Endothelial cell (in vitro differentiated cells): ENCODE data around the gene MAP4K3. TPM values are rescaled to one million over a fixed set of nuclear protein-coding genes. Genes with fewer than 3 reads are reported as not detected.

Experiments
- DNase-seq: peaks from one replicate; pipeline ENCODE4 v3.0.0; 2021; ENCODE audit warnings: low spot score
- H3K27ac Mint-ChIP-seq: one replicate; pipeline ENCODE4 v1.8.0; 2021; ENCODE audit warnings: mixed read lengths, inconsistent platforms; ENCODE audit not compliant: unreplicated experiment
- H3K27me3 Mint-ChIP-seq: one replicate; pipeline ENCODE4 v1.8.0; 2021; ENCODE audit warnings: mild to moderate bottlenecking, moderate library complexity, mixed read lengths, inconsistent platforms; ENCODE audit not compliant: unreplicated experiment
- H3K36me3 Mint-ChIP-seq: one replicate; pipeline ENCODE4 v1.8.0; 2021; ENCODE audit warnings: mild to moderate bottlenecking, low read depth, mixed read lengths, inconsistent platforms; ENCODE audit not compliant: unreplicated experiment
- H3K4me1 Mint-ChIP-seq: one replicate; pipeline ENCODE4 v1.8.0; 2021; ENCODE audit warnings: mild to moderate bottlenecking, mixed read lengths, inconsistent platforms; ENCODE audit not compliant: unreplicated experiment
- H3K4me3 Mint-ChIP-seq: one replicate; pipeline ENCODE4 v1.8.0; 2021; ENCODE audit warnings: mild to moderate bottlenecking, mixed read lengths, inconsistent platforms; ENCODE audit not compliant: unreplicated experiment
- H3K9me3 Mint-ChIP-seq: one replicate; pipeline ENCODE4 v1.8.0; 2021; ENCODE audit warnings: mixed read lengths, inconsistent platforms; ENCODE audit not compliant: unreplicated experiment
- total RNA-seq: library from RNA; stranded (reverse); fragmentation: NEBNext Ultra II Directional; extraction: Animal tissue kit (Norgen Biotek cat#: 25700); gene quantifications from one replicate; pipeline ENCODE4 v1.2.1, GENCODE V29; 2021; ENCODE audit not compliant: unreplicated experiment
- TF ChIP-seq, protein P1 (sequence below): fragments of 200-600 bp; sonication (generic); IDR thresholded peaks from one replicate; pipeline ENCODE4 v1.5.0; 2021; ENCODE audit warnings: antibody characterized with exemption; ENCODE audit not compliant: unreplicated experiment

Gene MAP4K3
- total RNA-seq, 1 donor from 2014 or later = 51.1 TPM

- TF ChIP-seq, protein P1, sequence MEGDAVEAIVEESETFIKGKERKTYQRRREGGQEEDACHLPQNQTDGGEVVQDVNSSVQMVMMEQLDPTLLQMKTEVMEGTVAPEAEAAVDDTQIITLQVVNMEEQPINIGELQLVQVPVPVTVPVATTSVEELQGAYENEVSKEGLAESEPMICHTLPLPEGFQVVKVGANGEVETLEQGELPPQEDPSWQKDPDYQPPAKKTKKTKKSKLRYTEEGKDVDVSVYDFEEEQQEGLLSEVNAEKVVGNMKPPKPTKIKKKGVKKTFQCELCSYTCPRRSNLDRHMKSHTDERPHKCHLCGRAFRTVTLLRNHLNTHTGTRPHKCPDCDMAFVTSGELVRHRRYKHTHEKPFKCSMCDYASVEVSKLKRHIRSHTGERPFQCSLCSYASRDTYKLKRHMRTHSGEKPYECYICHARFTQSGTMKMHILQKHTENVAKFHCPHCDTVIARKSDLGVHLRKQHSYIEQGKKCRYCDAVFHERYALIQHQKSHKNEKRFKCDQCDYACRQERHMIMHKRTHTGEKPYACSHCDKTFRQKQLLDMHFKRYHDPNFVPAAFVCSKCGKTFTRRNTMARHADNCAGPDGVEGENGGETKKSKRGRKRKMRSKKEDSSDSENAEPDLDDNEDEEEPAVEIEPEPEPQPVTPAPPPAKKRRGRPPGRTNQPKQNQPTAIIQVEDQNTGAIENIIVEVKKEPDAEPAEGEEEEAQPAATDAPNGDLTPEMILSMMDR = no peak
- Mint-ChIP-seq H3K36me3 (no peaks in the 10 kb centered on the region), H3K4me1 (peaks cover 10% of the 10 kb centered on the region), H3K27ac (no peak overlapping the region), H3K27me3 (peaks cover 2% of the 10 kb centered on the region), H3K9me3 (no peaks in the 10 kb centered on the region), H3K4me3 (no peak overlapping the region)
- DNase-seq = no peak
These were observed 15.7 kb downstream of the MAP4K3 start for GRCh38 chr2:39421354-39421753.

DNA sequence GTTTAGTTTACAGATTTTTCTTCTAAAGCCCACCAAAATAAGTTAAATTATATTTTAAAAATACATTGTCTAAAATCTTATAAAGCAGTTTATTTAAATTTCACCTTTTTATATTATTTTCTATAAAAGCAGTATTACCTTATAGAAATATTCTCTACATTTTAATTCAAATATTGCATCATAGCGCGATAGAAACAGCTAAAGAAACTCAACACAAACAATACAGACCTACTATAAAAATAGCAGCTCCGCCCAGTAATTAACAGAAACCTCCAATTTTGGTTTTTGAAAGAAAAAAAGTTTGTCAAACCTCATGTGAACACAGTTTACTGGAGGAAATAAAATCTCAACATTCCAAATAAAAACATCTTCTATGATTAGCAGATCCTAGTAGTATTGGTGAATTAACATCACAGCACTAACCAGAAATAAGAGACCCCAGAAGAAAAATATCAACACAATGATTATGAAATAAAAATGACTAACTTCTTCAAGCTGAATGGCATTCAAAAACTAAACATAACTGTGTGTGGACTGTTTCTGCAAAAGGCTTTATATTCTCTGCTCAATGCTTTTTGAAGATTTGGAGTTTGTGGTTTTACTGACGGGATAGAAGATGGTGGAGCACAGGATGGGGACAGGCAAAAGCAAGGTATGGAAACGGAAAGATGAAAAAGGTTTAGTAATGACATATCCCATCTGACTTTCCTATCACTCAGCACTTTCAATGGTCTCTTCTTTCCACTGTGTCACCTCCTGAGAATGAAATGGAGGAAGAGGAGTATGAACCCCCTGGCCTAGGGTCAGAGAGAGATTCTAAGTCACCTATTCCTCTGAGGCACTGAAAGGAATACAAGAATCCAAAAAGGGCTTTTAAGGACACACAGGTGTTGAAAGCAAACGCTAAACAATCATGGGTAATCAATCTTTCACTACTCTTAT is 17.5 kb downstream of the MAP4K3 start:
- Mint-ChIP-seq H3K4me1 (peaks cover 5% of the 10 kb centered on the region), H3K27ac (no peak overlapping the region), H3K9me3 (no peaks in the 10 kb centered on the region), H3K4me3 (no peak overlapping the region), H3K27me3 (peaks cover 2% of the 10 kb centered on the region), H3K36me3 (no peaks in the 10 kb centered on the region)
- DNase-seq = no peak
- TF ChIP-seq, protein P1 = no peak

GRCh38 chr2:39418491-39418890 is 18.6 kb downstream of the MAP4K3 start:
- no peak overlapping the region for H3K27ac Mint-ChIP-seq

DNA sequence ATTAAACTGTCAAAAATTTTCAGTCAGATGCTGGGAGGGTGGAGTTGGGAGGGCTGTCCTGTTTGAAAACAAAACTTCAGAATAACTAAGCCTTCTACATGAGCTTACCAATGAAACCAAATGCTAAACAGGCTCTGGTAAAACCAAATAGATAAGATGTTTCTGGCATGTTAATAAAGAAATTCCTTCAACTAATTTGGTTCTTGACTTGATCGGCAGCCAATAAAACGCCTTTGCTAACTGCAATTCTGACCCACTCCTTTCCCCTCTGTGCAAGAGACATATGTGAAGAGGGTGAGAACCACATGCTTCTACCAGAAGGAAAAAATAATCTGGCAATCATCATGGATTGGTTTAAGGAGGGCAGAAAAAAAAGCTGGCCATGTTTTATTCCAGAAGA is 20.9 kb downstream of the MAP4K3 start:
- no peak for DNase-seq
- TF ChIP-seq, protein P1 = no peak
- Mint-ChIP-seq H3K9me3 (no peaks in the 10 kb centered on the region), H3K4me3 (no peak overlapping the region), H3K36me3 (no peaks in the 10 kb centered on the region), H3K4me1 (peaks cover 21% of the 10 kb centered on the region), H3K27ac (no peak overlapping the region), H3K27me3 (peaks cover 2% of the 10 kb centered on the region)

More at GRCh38 chr2:39418491-39418890, 18.6 kb downstream of the MAP4K3 start:
- Mint-ChIP-seq H3K4me1 (peaks cover 5% of the 10 kb centered on the region), H3K9me3 (no peaks in the 10 kb centered on the region), H3K27me3 (peaks cover 2% of the 10 kb centered on the region), H3K36me3 (no peaks in the 10 kb centered on the region), H3K4me3 (no peak overlapping the region)
- no peak for DNase-seq
- TF ChIP-seq, protein P1 = no peak
